HG02938 (cell line): ENCODE results near the gene PLA2G3.
A peak's percentile ranks its signal among the peaks of the same experiment; 100 is the strongest.

Experiments
- ATAC-seq: cut with Tn5 transposase; IDR thresholded peaks from one replicate; pipeline ENCODE4 v1.9.1; 2021; ENCODE audit warnings: mild to moderate bottlenecking, moderate library complexity; ENCODE audit not compliant: unreplicated experiment

The PLA2G3 gene

GRCh38 chr22:31088233-31088986 is 51.9 kb downstream of the PLA2G3 start:
- no peak for ATAC-seq

- no peak for ATAC-seq
Measured at GRCh38 chr22:31087744-31088215, 52.5 kb downstream of the PLA2G3 start.

GRCh38 chr22:31086703-31087330 is 53.5 kb downstream of the PLA2G3 start:
- no peak for ATAC-seq

- no peak for ATAC-seq
Measured at GRCh38 chr22:31085928-31086327, 54.4 kb downstream of the PLA2G3 start.

- ATAC-seq: no peak
Measured at GRCh38 chr22:31085493-31085824, 54.8 kb downstream of the PLA2G3 start.

- peak; percentile 63 for ATAC-seq
Measured at GRCh38 chr22:31084811-31085492, 55.4 kb downstream of the PLA2G3 start.
